Activated naive CD4-positive, alpha-beta T cell (primary cell): ENCODE results near the gene S100Z.
"Not testable (repeated sequence)": the region's sequence is repeated elsewhere in the genome, so short reads cannot be mapped to it uniquely, and the experiment has no call there.

Source experiments
- DNase-seq, 4 experiments: peaks; one replicate each; lab custom pipeline; 2025; lab: John Stamatoyannopoulos, UW

The S100Z gene

GRCh38 chr5:76826416-76826815, 23.4 kb upstream of the S100Z start:
- DNase-seq = not testable (repeated sequence)

GRCh38 chr5:76831110-76831452, 18.7 kb upstream of the S100Z start:
- no peak for DNase-seq

GRCh38 chr5:76836181-76836580, 13.6 kb upstream of the S100Z start:
- DNase-seq = no peak

GRCh38 chr5:76836585-76836984, 13.2 kb upstream of the S100Z start:
- no peak for DNase-seq

GRCh38 chr5:76838481-76839261, 11.1 kb upstream of the S100Z start:
- DNase-seq = no peak

GRCh38 chr5:76841361-76841760, 8.5 kb upstream of the S100Z start:
- DNase-seq = no peak

- no peak for DNase-seq
Measured at GRCh38 chr5:76845890-76846289, 3.9 kb upstream of the S100Z start.

GRCh38 chr5:76850543-76851145, 830 bp downstream of the S100Z start:
- DNase-seq = no peak

- DNase-seq = no peak
Measured at GRCh38 chr5:76851728-76852369, 2.0 kb downstream of the S100Z start.

- DNase-seq = no peak
Measured at GRCh38 chr5:76852772-76853171, 3.0 kb downstream of the S100Z start.

GRCh38 chr5:76853741-76854140, 3.9 kb downstream of the S100Z start:
- not testable (repeated sequence) for DNase-seq

- DNase-seq = no peak
Measured at GRCh38 chr5:76854644-76855043, 4.8 kb downstream of the S100Z start.

- not testable (repeated sequence) for DNase-seq
Measured at GRCh38 chr5:76855501-76855900, 5.7 kb downstream of the S100Z start.

- DNase-seq = peak in 1 of 4 experiments; percentile 19
Measured at GRCh38 chr5:76855961-76856360, 6.1 kb downstream of the S100Z start.

- DNase-seq = not testable (repeated sequence)
Measured at GRCh38 chr5:76856800-76857199, 7.0 kb downstream of the S100Z start.

GRCh38 chr5:76859591-76860247, 9.9 kb downstream of the S100Z start:
- no peak for DNase-seq

GRCh38 chr5:76861612-76862011, 11.8 kb downstream of the S100Z start:
- DNase-seq = no peak

GRCh38 chr5:76863001-76863400, 13.2 kb downstream of the S100Z start:
- no peak for DNase-seq

GRCh38 chr5:76866503-76866902, 16.7 kb downstream of the S100Z start:
- DNase-seq = no peak

- no peak for DNase-seq
Measured at GRCh38 chr5:76867038-76867437, 17.2 kb downstream of the S100Z start.

- peak in 3 of 4 experiments; percentile 4 to 33 (median 31) for DNase-seq
Measured at GRCh38 chr5:76867827-76868693, 18.2 kb downstream of the S100Z start.

GRCh38 chr5:76870046-76870445, 20.2 kb downstream of the S100Z start:
- no peak for DNase-seq
